ENCODE results near the gene MALT1.

- TF ChIP-seq CTCF (IDR thresholded peaks at IDR 0.05; ENCODE audit: poor library complexity) (no peak), EZH2 (IDR thresholded peaks at IDR 0.05; ENCODE audit: borderline replicate concordance) (no peak), EZH2phosphoT487 (IDR thresholded peaks at IDR 0.05; ENCODE audit: low read depth, severe bottlenecking, unreplicated experiment) (no peak)
These were observed 16.6 kb downstream of the MALT1 start for GRCh38 chr18:58687871-58688308.

Measured in hepatocyte (in vitro differentiated cells).